WTC11 (cell line): ENCODE results near the gene LEF1. TPM values are rescaled to one million over a fixed set of nuclear protein-coding genes. Genes with fewer than 3 reads are reported as not detected.

ENCODE experiments used
- ATAC-seq: fragments of 200-7000 bp; cut with Tn5 transposase; 2 replicates; pipeline ENCODE4 v1.10.0; 2021; ENCODE audit warnings: mild to moderate bottlenecking, moderate library complexity
- CTCF ChIA-PET: fragments of 300-600 bp; sonication (Branson Sonifier 250); formaldehyde crosslinking; loops from one replicate; lab custom pipeline; 2021; ENCODE audit warnings: antibody characterized with exemption; lab: Charles Lee
- POLR2A ChIA-PET: fragments of 350-600 bp; sonication (Branson Sonifier 250); formaldehyde crosslinking; loops from one replicate; lab custom pipeline; 2021; ENCODE audit warnings: antibody characterized with exemption; lab: Charles Lee
- DNase-seq: peaks from one replicate; pipeline ENCODE4 v3.0.0; 2021; ENCODE audit warnings: low spot score
- H3K27ac Mint-ChIP-seq: 2 replicates; pipeline ENCODE4 v1.8.0; 2021; ENCODE audit warnings: mixed read lengths
- H3K27me3 Mint-ChIP-seq: 2 replicates; pipeline ENCODE4 v1.8.0; 2021; ENCODE audit warnings: low read depth, mild to moderate bottlenecking, moderate library complexity, mixed read lengths
- H3K36me3 Mint-ChIP-seq: 2 replicates; pipeline ENCODE4 v1.8.0; 2021; ENCODE audit warnings: mixed read lengths
- H3K4me1 Mint-ChIP-seq: 2 replicates; pipeline ENCODE4 v1.8.0; 2022; ENCODE audit warnings: mixed read lengths
- H3K4me3 Mint-ChIP-seq: 2 replicates; pipeline ENCODE4 v1.8.0; 2021; ENCODE audit warnings: mild to moderate bottlenecking, moderate library complexity, mixed read lengths
- H3K9me3 Mint-ChIP-seq: 2 replicates; pipeline ENCODE4 v1.8.0; 2021; ENCODE audit warnings: mixed read lengths
- FOXP1 ChIP-seq: sonication (generic); formaldehyde crosslinking; IDR thresholded peaks from 2 replicates; pipeline ENCODE4 v1.8.0; 2022; ENCODE audit warnings: missing genetic modification reagents, mild to moderate bottlenecking, moderate library complexity, borderline replicate concordance
- HMGA2 ChIP-seq: fragments of 250-450 bp; sonication (Bioruptor Pico); IDR thresholded peaks from 2 replicates; pipeline ENCODE4 v1.4.0; 2021; ENCODE audit warnings: mild to moderate bottlenecking, moderate library complexity
- JUN ChIP-seq: sonication (generic); formaldehyde crosslinking; IDR thresholded peaks from 2 replicates; pipeline ENCODE4 v1.8.0; 2023; ENCODE audit warnings: mild to moderate bottlenecking, missing genetic modification reagents
- NR2C2 ChIP-seq: sonication (generic); formaldehyde crosslinking; IDR thresholded peaks from 2 replicates; pipeline ENCODE4 v1.8.0; 2022; ENCODE audit warnings: mild to moderate bottlenecking, missing genetic modification reagents
- RELA ChIP-seq: sonication (generic); formaldehyde crosslinking; IDR thresholded peaks from 2 replicates; pipeline ENCODE4 v1.8.1; 2022; ENCODE audit warnings: missing genetic modification reagents, mild to moderate bottlenecking, borderline replicate concordance
- SMAD3 ChIP-seq: sonication (generic); formaldehyde crosslinking; IDR thresholded peaks from 2 replicates; pipeline ENCODE4 v1.8.0; 2022; ENCODE audit warnings: missing genetic modification reagents, mild to moderate bottlenecking, borderline replicate concordance
- TP53 ChIP-seq: sonication (generic); formaldehyde crosslinking; IDR thresholded peaks from 2 replicates; pipeline ENCODE4 v1.8.1; 2023; ENCODE audit warnings: mild to moderate bottlenecking, missing genetic modification reagents
- ZNF317 ChIP-seq: sonication (generic); formaldehyde crosslinking; IDR thresholded peaks from 2 replicates; pipeline ENCODE4 v1.8.1; 2023; ENCODE audit warnings: low read depth, mild to moderate bottlenecking, moderate library complexity, missing genetic modification reagents, borderline replicate concordance
- total RNA-seq: library from RNA; stranded (reverse); gene quantifications from 3 replicates; pipeline ENCODE4 v1.2.3, GENCODE V29; 2021
- TF ChIP-seq, protein P1 (sequence below): sonication (generic); formaldehyde crosslinking; IDR thresholded peaks from 2 replicates; pipeline ENCODE4 v1.8.1; 2022; ENCODE audit warnings: mild to moderate bottlenecking, moderate library complexity, missing genetic modification reagents
- TF ChIP-seq, protein P2 (sequence below): sonication (generic); formaldehyde crosslinking; IDR thresholded peaks from 2 replicates; pipeline ENCODE4 v1.8.1; 2023; ENCODE audit warnings: mild to moderate bottlenecking, missing genetic modification reagents
- TF ChIP-seq, protein P3 (sequence below): sonication (generic); formaldehyde crosslinking; IDR thresholded peaks from 2 replicates; pipeline ENCODE4 v1.8.0; 2023; ENCODE audit warnings: missing genetic modification reagents, mild to moderate bottlenecking, borderline replicate concordance
- TF ChIP-seq, protein P4 (sequence below): sonication (generic); formaldehyde crosslinking; IDR thresholded peaks from 2 replicates; pipeline ENCODE4 v1.8.0; 2022; ENCODE audit warnings: missing genetic modification reagents
- TF ChIP-seq, protein P5 (sequence below): sonication (generic); formaldehyde crosslinking; IDR thresholded peaks from 2 replicates; pipeline ENCODE4 v1.8.0; 2023; ENCODE audit warnings: missing genetic modification reagents
- TF ChIP-seq, protein P6 (sequence below): sonication (generic); formaldehyde crosslinking; IDR thresholded peaks from 2 replicates; pipeline ENCODE4 v1.8.1; 2023; ENCODE audit warnings: mild to moderate bottlenecking, missing genetic modification reagents
- TF ChIP-seq, protein P7 (sequence below): sonication (generic); formaldehyde crosslinking; conservative IDR thresholded peaks from 2 replicates; pipeline ENCODE4 v1.8.1; 2023; ENCODE audit warnings: mild to moderate bottlenecking, low read depth, missing genetic modification reagents, moderate library complexity

LEF1 gene
- total RNA-seq, 1 experiment from 2014 or later = 1.3 TPM

DNA sequence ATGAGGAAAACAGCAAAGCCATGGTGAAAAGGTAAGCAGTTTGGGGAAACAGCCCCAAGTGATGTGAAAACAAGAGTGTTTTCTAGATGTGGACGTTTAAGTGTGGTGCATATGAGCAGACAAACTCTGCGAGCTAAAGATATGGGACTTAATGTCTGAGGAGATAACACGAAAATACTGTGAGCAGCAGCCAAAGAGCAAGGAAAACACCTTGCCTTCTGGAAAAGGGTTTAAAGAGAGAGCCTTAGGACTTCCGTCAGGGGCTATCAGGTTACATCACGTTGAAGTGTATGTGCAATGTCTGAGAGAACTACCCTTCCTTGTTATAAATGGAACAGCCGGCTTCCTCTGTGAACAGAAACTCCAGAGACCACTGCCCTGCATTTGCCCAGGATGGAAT, 54.2 kb downstream of the LEF1 start (continued):
- TF ChIP-seq, protein P1, sequence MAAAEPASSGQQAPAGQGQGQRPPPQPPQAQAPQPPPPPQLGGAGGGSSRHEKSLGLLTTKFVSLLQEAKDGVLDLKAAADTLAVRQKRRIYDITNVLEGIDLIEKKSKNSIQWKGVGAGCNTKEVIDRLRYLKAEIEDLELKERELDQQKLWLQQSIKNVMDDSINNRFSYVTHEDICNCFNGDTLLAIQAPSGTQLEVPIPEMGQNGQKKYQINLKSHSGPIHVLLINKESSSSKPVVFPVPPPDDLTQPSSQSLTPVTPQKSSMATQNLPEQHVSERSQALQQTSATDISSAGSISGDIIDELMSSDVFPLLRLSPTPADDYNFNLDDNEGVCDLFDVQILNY (CRISPR knock-in tag) = no peak
- TF ChIP-seq, protein P2, sequence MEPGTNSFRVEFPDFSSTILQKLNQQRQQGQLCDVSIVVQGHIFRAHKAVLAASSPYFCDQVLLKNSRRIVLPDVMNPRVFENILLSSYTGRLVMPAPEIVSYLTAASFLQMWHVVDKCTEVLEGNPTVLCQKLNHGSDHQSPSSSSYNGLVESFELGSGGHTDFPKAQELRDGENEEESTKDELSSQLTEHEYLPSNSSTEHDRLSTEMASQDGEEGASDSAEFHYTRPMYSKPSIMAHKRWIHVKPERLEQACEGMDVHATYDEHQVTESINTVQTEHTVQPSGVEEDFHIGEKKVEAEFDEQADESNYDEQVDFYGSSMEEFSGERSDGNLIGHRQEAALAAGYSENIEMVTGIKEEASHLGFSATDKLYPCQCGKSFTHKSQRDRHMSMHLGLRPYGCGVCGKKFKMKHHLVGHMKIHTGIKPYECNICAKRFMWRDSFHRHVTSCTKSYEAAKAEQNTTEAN = no peak
- no peak for TF ChIP-seq TP53 (CRISPR knock-in tag)
- no peak for TF ChIP-seq ZNF317 (CRISPR knock-in tag)
- TF ChIP-seq, all 79 proteins: peak for 0

DNA sequence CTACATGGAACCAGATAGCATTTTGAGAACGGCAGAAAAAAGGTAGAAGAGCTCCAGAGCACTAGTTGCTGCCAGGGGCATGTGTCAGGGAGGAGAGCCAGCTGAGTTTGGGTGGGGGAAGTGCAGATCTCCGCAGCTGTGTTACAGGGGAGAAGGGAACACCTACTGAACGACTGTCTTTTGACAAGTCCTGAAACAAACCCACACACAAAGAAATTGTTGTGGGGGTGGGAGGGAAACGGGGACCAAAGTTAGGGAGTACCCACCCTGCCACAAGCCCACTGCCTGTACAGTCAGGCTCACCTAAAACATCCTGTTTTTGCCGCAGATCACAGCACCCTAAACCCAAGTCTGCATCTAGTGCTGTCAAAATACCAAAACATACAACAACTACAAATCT, 55.5 kb downstream of the LEF1 start:
- no peak overlapping the region for H3K27ac Mint-ChIP-seq
- no peak overlapping the region for H3K4me3 Mint-ChIP-seq
- H3K36me3 Mint-ChIP-seq = no peaks in the 10 kb centered on the region
- peaks cover 72% of the 10 kb centered on the region for H3K4me1 Mint-ChIP-seq
- CTCF ChIA-PET = interaction anchor here (0.6 to 1.2 kb wide), 2 partner anchors 18 to 21 kb away, joined by 3 to 6 read pairs; no protein-coding TSS in a partner anchor
- TF ChIP-seq HMGA2 (no peak), NR2C2 (no peak), RELA (CRISPR knock-in tag) (no peak), FOXP1 (CRISPR knock-in tag) (no peak), JUN (CRISPR knock-in tag) (no peak), SMAD3 (CRISPR knock-in tag) (no peak)
- TF ChIP-seq, protein P3, sequence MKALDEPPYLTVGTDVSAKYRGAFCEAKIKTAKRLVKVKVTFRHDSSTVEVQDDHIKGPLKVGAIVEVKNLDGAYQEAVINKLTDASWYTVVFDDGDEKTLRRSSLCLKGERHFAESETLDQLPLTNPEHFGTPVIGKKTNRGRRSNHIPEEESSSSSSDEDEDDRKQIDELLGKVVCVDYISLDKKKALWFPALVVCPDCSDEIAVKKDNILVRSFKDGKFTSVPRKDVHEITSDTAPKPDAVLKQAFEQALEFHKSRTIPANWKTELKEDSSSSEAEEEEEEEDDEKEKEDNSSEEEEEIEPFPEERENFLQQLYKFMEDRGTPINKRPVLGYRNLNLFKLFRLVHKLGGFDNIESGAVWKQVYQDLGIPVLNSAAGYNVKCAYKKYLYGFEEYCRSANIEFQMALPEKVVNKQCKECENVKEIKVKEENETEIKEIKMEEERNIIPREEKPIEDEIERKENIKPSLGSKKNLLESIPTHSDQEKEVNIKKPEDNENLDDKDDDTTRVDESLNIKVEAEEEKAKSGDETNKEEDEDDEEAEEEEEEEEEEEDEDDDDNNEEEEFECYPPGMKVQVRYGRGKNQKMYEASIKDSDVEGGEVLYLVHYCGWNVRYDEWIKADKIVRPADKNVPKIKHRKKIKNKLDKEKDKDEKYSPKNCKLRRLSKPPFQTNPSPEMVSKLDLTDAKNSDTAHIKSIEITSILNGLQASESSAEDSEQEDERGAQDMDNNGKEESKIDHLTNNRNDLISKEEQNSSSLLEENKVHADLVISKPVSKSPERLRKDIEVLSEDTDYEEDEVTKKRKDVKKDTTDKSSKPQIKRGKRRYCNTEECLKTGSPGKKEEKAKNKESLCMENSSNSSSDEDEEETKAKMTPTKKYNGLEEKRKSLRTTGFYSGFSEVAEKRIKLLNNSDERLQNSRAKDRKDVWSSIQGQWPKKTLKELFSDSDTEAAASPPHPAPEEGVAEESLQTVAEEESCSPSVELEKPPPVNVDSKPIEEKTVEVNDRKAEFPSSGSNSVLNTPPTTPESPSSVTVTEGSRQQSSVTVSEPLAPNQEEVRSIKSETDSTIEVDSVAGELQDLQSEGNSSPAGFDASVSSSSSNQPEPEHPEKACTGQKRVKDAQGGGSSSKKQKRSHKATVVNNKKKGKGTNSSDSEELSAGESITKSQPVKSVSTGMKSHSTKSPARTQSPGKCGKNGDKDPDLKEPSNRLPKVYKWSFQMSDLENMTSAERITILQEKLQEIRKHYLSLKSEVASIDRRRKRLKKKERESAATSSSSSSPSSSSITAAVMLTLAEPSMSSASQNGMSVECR (CRISPR knock-in tag) = no peak
- TF ChIP-seq, protein P4, sequence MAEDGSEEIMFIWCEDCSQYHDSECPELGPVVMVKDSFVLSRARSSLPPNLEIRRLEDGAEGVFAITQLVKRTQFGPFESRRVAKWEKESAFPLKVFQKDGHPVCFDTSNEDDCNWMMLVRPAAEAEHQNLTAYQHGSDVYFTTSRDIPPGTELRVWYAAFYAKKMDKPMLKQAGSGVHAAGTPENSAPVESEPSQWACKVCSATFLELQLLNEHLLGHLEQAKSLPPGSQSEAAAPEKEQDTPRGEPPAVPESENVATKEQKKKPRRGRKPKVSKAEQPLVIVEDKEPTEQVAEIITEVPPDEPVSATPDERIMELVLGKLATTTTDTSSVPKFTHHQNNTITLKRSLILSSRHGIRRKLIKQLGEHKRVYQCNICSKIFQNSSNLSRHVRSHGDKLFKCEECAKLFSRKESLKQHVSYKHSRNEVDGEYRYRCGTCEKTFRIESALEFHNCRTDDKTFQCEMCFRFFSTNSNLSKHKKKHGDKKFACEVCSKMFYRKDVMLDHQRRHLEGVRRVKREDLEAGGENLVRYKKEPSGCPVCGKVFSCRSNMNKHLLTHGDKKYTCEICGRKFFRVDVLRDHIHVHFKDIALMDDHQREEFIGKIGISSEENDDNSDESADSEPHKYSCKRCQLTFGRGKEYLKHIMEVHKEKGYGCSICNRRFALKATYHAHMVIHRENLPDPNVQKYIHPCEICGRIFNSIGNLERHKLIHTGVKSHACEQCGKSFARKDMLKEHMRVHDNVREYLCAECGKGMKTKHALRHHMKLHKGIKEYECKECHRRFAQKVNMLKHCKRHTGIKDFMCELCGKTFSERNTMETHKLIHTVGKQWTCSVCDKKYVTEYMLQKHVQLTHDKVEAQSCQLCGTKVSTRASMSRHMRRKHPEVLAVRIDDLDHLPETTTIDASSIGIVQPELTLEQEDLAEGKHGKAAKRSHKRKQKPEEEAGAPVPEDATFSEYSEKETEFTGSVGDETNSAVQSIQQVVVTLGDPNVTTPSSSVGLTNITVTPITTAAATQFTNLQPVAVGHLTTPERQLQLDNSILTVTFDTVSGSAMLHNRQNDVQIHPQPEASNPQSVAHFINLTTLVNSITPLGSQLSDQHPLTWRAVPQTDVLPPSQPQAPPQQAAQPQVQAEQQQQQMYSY (CRISPR knock-in tag) = no peak
- TF ChIP-seq, protein P5, sequence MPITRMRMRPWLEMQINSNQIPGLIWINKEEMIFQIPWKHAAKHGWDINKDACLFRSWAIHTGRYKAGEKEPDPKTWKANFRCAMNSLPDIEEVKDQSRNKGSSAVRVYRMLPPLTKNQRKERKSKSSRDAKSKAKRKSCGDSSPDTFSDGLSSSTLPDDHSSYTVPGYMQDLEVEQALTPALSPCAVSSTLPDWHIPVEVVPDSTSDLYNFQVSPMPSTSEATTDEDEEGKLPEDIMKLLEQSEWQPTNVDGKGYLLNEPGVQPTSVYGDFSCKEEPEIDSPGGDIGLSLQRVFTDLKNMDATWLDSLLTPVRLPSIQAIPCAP (CRISPR knock-in tag) = no peak
- TF ChIP-seq, protein P2 = no peak
- TF ChIP-seq, protein P1 (CRISPR knock-in tag) = no peak
- TF ChIP-seq, protein P6, sequence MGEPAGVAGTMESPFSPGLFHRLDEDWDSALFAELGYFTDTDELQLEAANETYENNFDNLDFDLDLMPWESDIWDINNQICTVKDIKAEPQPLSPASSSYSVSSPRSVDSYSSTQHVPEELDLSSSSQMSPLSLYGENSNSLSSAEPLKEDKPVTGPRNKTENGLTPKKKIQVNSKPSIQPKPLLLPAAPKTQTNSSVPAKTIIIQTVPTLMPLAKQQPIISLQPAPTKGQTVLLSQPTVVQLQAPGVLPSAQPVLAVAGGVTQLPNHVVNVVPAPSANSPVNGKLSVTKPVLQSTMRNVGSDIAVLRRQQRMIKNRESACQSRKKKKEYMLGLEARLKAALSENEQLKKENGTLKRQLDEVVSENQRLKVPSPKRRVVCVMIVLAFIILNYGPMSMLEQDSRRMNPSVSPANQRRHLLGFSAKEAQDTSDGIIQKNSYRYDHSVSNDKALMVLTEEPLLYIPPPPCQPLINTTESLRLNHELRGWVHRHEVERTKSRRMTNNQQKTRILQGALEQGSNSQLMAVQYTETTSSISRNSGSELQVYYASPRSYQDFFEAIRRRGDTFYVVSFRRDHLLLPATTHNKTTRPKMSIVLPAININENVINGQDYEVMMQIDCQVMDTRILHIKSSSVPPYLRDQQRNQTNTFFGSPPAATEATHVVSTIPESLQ (CRISPR knock-in tag) = no peak
- TF ChIP-seq, protein P7, sequence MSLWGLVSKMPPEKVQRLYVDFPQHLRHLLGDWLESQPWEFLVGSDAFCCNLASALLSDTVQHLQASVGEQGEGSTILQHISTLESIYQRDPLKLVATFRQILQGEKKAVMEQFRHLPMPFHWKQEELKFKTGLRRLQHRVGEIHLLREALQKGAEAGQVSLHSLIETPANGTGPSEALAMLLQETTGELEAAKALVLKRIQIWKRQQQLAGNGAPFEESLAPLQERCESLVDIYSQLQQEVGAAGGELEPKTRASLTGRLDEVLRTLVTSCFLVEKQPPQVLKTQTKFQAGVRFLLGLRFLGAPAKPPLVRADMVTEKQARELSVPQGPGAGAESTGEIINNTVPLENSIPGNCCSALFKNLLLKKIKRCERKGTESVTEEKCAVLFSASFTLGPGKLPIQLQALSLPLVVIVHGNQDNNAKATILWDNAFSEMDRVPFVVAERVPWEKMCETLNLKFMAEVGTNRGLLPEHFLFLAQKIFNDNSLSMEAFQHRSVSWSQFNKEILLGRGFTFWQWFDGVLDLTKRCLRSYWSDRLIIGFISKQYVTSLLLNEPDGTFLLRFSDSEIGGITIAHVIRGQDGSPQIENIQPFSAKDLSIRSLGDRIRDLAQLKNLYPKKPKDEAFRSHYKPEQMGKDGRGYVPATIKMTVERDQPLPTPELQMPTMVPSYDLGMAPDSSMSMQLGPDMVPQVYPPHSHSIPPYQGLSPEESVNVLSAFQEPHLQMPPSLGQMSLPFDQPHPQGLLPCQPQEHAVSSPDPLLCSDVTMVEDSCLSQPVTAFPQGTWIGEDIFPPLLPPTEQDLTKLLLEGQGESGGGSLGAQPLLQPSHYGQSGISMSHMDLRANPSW (CRISPR knock-in tag) = no peak
- no peaks in the 10 kb centered on the region; the same call in 1 of the 2 replicates for H3K27me3 Mint-ChIP-seq
- no peak for ATAC-seq
- POLR2A ChIA-PET = no interaction called here
- DNase-seq = no peak
- H3K9me3 Mint-ChIP-seq = no peaks in the 10 kb centered on the region
